ENCODE results near the gene CTNND2.

DNA sequence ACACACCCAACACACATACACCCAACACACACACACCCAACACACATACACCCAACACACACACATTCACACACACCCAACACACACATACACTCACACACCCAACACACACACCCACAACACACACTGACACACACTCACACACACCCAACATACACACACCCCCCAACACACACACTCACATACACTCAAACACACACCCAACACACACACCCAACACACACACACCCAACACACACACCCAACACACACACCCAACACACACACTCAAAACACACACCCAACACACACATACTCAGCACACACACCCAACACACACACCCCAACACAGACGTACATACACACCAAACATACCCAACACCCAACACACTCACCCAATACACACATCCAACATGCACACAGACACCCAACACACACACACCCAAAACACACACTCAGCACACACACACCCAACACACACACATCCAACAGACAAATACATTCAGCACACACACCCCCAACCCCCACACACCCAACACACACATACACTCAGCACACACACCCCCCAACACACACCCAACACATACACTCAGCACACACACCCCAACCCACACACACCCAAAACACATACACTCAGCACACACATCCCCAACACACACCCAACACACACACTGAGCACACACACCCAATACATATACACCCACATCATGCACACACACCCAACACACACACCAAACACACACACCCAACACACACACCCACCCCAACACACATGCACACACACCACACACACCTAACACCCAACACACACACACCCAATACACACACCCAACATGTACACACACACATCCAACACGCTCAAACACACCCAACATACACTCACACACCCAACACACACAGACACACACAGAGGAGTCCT is 663.7 kb downstream of the CTNND2 start:
- TF ChIP-seq, protein P1, sequence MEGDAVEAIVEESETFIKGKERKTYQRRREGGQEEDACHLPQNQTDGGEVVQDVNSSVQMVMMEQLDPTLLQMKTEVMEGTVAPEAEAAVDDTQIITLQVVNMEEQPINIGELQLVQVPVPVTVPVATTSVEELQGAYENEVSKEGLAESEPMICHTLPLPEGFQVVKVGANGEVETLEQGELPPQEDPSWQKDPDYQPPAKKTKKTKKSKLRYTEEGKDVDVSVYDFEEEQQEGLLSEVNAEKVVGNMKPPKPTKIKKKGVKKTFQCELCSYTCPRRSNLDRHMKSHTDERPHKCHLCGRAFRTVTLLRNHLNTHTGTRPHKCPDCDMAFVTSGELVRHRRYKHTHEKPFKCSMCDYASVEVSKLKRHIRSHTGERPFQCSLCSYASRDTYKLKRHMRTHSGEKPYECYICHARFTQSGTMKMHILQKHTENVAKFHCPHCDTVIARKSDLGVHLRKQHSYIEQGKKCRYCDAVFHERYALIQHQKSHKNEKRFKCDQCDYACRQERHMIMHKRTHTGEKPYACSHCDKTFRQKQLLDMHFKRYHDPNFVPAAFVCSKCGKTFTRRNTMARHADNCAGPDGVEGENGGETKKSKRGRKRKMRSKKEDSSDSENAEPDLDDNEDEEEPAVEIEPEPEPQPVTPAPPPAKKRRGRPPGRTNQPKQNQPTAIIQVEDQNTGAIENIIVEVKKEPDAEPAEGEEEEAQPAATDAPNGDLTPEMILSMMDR (conservative IDR thresholded peaks at IDR 0.05): no peak
- no peak for TF ChIP-seq ZFX (IDR thresholded peaks at IDR 0.05)

Data from C4-2B (cell line).